MM.1S (cell line): ENCODE results near the gene PRM1.

Source experiments
- DNase-seq: peaks from one replicate; pipeline ENCODE4 v3.0.0-alpha.2; 2015
- H2AFZ ChIP-seq: fragments of 300-600 bp; sonication (generic); 2 replicates; pipeline ENCODE4 v1.6.0; 2016; ENCODE audit warnings: antibody characterized with exemption, low read length
- H3F3A ChIP-seq: fragments of 300-600 bp; sonication (generic); 2 replicates; pipeline ENCODE4 v1.6.1; 2016; ENCODE audit warnings: mild to moderate bottlenecking, antibody characterized with exemption, low read length, moderate library complexity, mixed read lengths; ENCODE audit not compliant: insufficient read depth
- H3K27ac ChIP-seq: fragments of 300-600 bp; sonication (generic); 2 replicates; pipeline ENCODE4 v1.5.1; 2016; ENCODE audit warnings: mild to moderate bottlenecking, low read length
- H3K27me3 ChIP-seq: fragments of 300-600 bp; sonication (generic); replicated peaks from 2 replicates; pipeline ENCODE4 v1.6.0; 2016; ENCODE audit warnings: low read length; ENCODE audit not compliant: insufficient read depth
- H3K36me3 ChIP-seq: fragments of 300-600 bp; sonication (generic); replicated peaks from 2 replicates; pipeline ENCODE4 v1.6.1; 2016; ENCODE audit warnings: mild to moderate bottlenecking, low read length, mixed read lengths; ENCODE audit not compliant: insufficient read depth
- H3K4me1 ChIP-seq: fragments of 300-600 bp; sonication (generic); 2 replicates; pipeline ENCODE4 v1.6.1; 2016; ENCODE audit warnings: low read length, mixed read lengths
- H3K4me2 ChIP-seq: fragments of 300-600 bp; sonication (generic); 2 replicates; pipeline ENCODE4 v1.6.0; 2016; ENCODE audit warnings: low read depth, low read length
- H3K4me3 ChIP-seq: fragments of 300-600 bp; sonication (generic); 2 replicates; pipeline ENCODE4 v1.5.1; 2016; ENCODE audit warnings: low read length, mixed read lengths
- H3K79me2 ChIP-seq: fragments of 300-600 bp; sonication (generic); 2 replicates; pipeline ENCODE4 v1.6.1; 2016; ENCODE audit warnings: mixed run types, low read length, mixed read lengths
- H3K9ac ChIP-seq: fragments of 300-600 bp; sonication (generic); 2 replicates; pipeline ENCODE4 v1.6.1; 2016; ENCODE audit warnings: low read length, mixed read lengths
- H3K9me2 ChIP-seq: fragments of 300-600 bp; sonication (generic); replicated peaks from 2 replicates; pipeline ENCODE4 v1.6.1; 2016; ENCODE audit warnings: mild to moderate bottlenecking, low read length, mixed read lengths; ENCODE audit not compliant: insufficient read depth
- H3K9me3 ChIP-seq: fragments of 300-600 bp; sonication (generic); replicated peaks from 2 replicates; pipeline ENCODE4 v1.6.1; 2016; ENCODE audit warnings: mild to moderate bottlenecking, low read length, mixed read lengths; ENCODE audit not compliant: insufficient read depth
- H4K20me1 ChIP-seq: fragments of 300-600 bp; sonication (generic); 2 replicates; pipeline ENCODE4 v1.6.1; 2016; ENCODE audit warnings: mild to moderate bottlenecking, low read length, moderate library complexity, mixed read lengths; ENCODE audit not compliant: insufficient read depth
- CTCF ChIP-seq: fragments of 300-600 bp; sonication (generic); IDR thresholded peaks from 2 replicates; pipeline ENCODE4 v1.5.1; 2016; ENCODE audit warnings: antibody characterized with exemption, low read length, mixed read lengths
- EZH2 ChIP-seq: fragments of 300-600 bp; sonication (generic); optimal IDR thresholded peaks from 2 replicates; pipeline ENCODE3; 2017; ENCODE audit warnings: low read depth, mild to moderate bottlenecking, antibody characterized with exemption, low read length, mixed read lengths
- EZH2phosphoT487 ChIP-seq: fragments of 300-600 bp; sonication (generic); IDR thresholded peaks from 2 replicates; pipeline ENCODE4 v1.6.1; 2018; ENCODE audit warnings: antibody characterized with exemption, low read length

The PRM1 gene

GRCh38 chr16:11297492-11298142, 16.5 kb upstream of the PRM1 start:
- peak; percentile 94 for DNase-seq
- H3K36me3 ChIP-seq: no peaks in the 10 kb centered on the region
- H3K9me2 ChIP-seq: no peaks in the 10 kb centered on the region
- peak overlapping the region; percentile 13; the same call in 1 of the 2 replicates for H2AFZ ChIP-seq
- no peaks in the 10 kb centered on the region for H4K20me1 ChIP-seq
- H3K27ac ChIP-seq: no peak overlapping the region
- peak overlapping the region; percentile 44 for H3K4me2 ChIP-seq
- no peak overlapping the region for H3K9ac ChIP-seq
- H3K9me3 ChIP-seq: no peaks in the 10 kb centered on the region
- H3K4me1 ChIP-seq: peaks cover 13% of the 10 kb centered on the region
- peaks cover 4% of the 10 kb centered on the region; the same call in 1 of the 2 replicates for H3F3A ChIP-seq
- no peak for TF ChIP-seq EZH2
- peak; percentile 41 for TF ChIP-seq CTCF
- H3K4me3 ChIP-seq: no peak overlapping the region
- peaks cover 40% of the 10 kb centered on the region for H3K27me3 ChIP-seq
- H3K79me2 ChIP-seq: no peaks in the 10 kb centered on the region

GRCh38 chr16:11296706-11297491, 15.8 kb upstream of the PRM1 start:
- no peak overlapping the region for H3K4me3 ChIP-seq
- H3K4me1 ChIP-seq: peaks cover 13% of the 10 kb centered on the region
- DNase-seq: no peak
- H3K36me3 ChIP-seq: no peaks in the 10 kb centered on the region
- no peaks in the 10 kb centered on the region for H3K9me3 ChIP-seq
- no peaks in the 10 kb centered on the region for H3K79me2 ChIP-seq
- TF ChIP-seq EZH2phosphoT487 (no peak), EZH2 (no peak)
- H3K9me2 ChIP-seq: no peaks in the 10 kb centered on the region
- no peak overlapping the region for H3K9ac ChIP-seq
- H3K27me3 ChIP-seq: peaks cover 40% of the 10 kb centered on the region
- H3F3A ChIP-seq: peaks cover 4% of the 10 kb centered on the region; the same call in 1 of the 2 replicates
- H2AFZ ChIP-seq: no peak overlapping the region
- H3K4me2 ChIP-seq: peak overlapping the region; percentile 44
- no peaks in the 10 kb centered on the region for H4K20me1 ChIP-seq
- no peak overlapping the region for H3K27ac ChIP-seq

DNA sequence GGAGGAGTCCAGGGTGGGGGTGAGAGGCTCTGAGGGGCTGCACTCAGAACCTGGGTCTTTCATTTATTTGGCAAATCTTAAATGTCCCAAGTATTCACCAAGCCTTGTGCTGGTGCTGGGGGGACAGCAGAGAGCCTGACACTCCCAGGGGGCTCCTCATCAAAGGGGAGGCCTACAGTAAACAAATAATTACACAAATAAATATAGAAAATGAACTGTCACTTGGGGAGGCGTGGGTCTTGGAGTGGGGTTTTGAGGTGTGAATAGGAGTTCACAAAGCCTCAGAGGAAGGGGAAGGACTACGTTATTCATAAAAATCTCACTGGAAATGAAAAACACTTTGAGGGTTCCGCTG, 15.2 kb upstream of the PRM1 start:
- H3K9ac ChIP-seq: no peak overlapping the region

More for the DNA sequence above, 15.2 kb upstream of the PRM1 start:
- H2AFZ ChIP-seq: no peak overlapping the region
- H3K27ac ChIP-seq: no peak overlapping the region
- H3K4me2 ChIP-seq: no peak overlapping the region
- H3K4me1 ChIP-seq: peaks cover 13% of the 10 kb centered on the region
- no peaks in the 10 kb centered on the region for H4K20me1 ChIP-seq
- H3F3A ChIP-seq: peaks cover 4% of the 10 kb centered on the region; the same call in 1 of the 2 replicates
- peaks cover 44% of the 10 kb centered on the region for H3K27me3 ChIP-seq
- H3K9me2 ChIP-seq: no peaks in the 10 kb centered on the region
- DNase-seq: no peak
- no peaks in the 10 kb centered on the region for H3K9me3 ChIP-seq
- TF ChIP-seq EZH2phosphoT487 (no peak), CTCF (no peak), EZH2 (no peak)
- no peaks in the 10 kb centered on the region for H3K79me2 ChIP-seq
- H3K4me3 ChIP-seq: no peak overlapping the region
- no peaks in the 10 kb centered on the region for H3K36me3 ChIP-seq
